H1 (cell line): ENCODE measurements around the gene SECISBP2. TPM values are rescaled to one million over a fixed set of nuclear protein-coding genes. Genes with fewer than 3 reads are reported as not detected.

ENCODE experiments used
- polyA plus RNA-seq, 7 experiments: library from polyadenylated mRNA; depleted of rRNA in 3 of 7; stranded (reverse) in 5 of 7; unstranded in 2 of 7; fragments of >200 nt in 5 of 7; fragments of 200-250 nt in 2 of 7; gene quantifications; 1 replicate in 5 of 7; 2 replicates in 1 of 7; 4 replicates in 1 of 7; pipeline versions ENCODE4 v1.2.1 to v1.2.3, GENCODE V29; 2011 to 2013; ENCODE audit warnings: missing spikeins in 2 of 7, mixed read lengths in 2 of 7
- total RNA-seq: library from RNA; stranded (reverse); fragmentation: NEBNext Ultra II Directional; extraction: Animal tissue kit (Norgen Biotek cat#: 25700); gene quantifications from 2 replicates; pipeline ENCODE4 v1.2.1, GENCODE V29; 2021
- TF ChIP-seq, protein P1 (sequence below): IDR thresholded peaks from 2 replicates; pipeline ENCODE4 v1.6.1; 2012; ENCODE audit warnings: inconsistent platforms

Gene SECISBP2
- total and polyA plus RNA-seq, 2 of the 8 experiments (the other 6 are each of a cell fraction or from before 2014, with no cell fraction given), result 39.0 to 61.7 TPM

DNA sequence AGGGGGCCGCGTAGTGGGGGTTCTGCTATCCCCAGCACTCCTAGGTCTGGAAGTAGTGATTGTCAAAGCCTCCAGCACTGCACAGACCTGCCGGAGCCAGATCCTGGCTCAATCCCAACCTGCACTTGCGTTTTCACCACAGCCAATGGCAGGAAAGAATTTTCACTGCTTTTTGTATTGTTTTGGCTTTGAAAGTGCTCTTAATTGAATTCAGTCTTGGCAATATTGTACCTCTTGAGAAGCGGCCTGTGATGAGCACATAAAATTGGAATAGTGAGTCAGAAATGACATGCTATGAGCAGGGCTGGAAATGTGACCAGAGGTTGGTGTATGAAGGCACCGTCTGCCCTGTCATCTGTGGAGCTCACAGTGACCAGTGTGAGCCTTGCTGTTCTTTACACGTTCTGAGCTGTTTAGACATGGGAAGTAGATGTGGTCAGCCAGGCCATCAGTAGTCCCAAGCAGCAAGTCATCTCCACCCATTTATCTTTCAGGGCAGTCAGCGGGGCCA lies 41.5 kb downstream of the SECISBP2 start (continued):
- TF ChIP-seq, protein P1, sequence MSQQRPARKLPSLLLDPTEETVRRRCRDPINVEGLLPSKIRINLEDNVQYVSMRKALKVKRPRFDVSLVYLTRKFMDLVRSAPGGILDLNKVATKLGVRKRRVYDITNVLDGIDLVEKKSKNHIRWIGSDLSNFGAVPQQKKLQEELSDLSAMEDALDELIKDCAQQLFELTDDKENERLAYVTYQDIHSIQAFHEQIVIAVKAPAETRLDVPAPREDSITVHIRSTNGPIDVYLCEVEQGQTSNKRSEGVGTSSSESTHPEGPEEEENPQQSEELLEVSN, result no peak
